H1 (cell line): ENCODE results near the gene USH2A. TPM values are rescaled to one million over a fixed set of nuclear protein-coding genes. Genes with fewer than 3 reads are reported as not detected.

Source experiments
- CTCF ChIA-PET: fragments of 300-600 bp; sonication (Branson Sonifier 250); formaldehyde crosslinking; loops from one replicate; lab custom pipeline; 2021; ENCODE audit not compliant: partially characterized antibody; lab: Charles Lee
- POLR2A ChIA-PET: fragments of 300-600 bp; sonication (Branson Sonifier 250); formaldehyde crosslinking; loops from one replicate; lab custom pipeline; 2021; ENCODE audit warnings: inconsistent platforms; ENCODE audit not compliant: partially characterized antibody; lab: Charles Lee
- DNase-seq, 2 experiments: peaks; one replicate each; pipeline versions ENCODE4 v3.0.0 to v3.0.0-alpha.2; 2010 to 2022; ENCODE audit warnings: low spot score in 2 of 2, low read depth in 1 of 2, mixed read lengths in 1 of 2
- FAIRE-seq: peaks from 2 replicates; lab custom pipeline; 2011; peaks lifted over from hg19 to GRCh38; lab: Jason Lieb, UNC
- H2AFZ ChIP-seq: 2 replicates; pipeline ENCODE4 v1.8.1; 2012; ENCODE audit warnings: low read length, inconsistent platforms
- H2AK5ac ChIP-seq: 2 replicates; pipeline ENCODE4 v1.6.1; 2013; ENCODE audit warnings: low read depth, low read length
- H2BK120ac ChIP-seq: replicated peaks from 2 replicates; pipeline ENCODE3; 2013; ENCODE audit warnings: low read depth, low read length, inconsistent platforms
- H2BK12ac ChIP-seq: 2 replicates; pipeline ENCODE4 v1.6.1; 2013; ENCODE audit warnings: low read depth, low read length
- H2BK15ac ChIP-seq: 2 replicates; pipeline ENCODE4 v1.6.1; 2013; ENCODE audit warnings: low read length
- H2BK20ac ChIP-seq: 2 replicates; pipeline ENCODE4 v1.6.1; 2013; ENCODE audit warnings: low read length
- H2BK5ac ChIP-seq: 2 replicates; pipeline ENCODE4 v1.6.1; 2013; ENCODE audit warnings: low read depth, low read length
- H3K14ac ChIP-seq: 2 replicates; pipeline ENCODE4 v1.6.1; 2013; ENCODE audit warnings: inconsistent platforms; ENCODE audit not compliant: insufficient read length
- H3K18ac ChIP-seq: 2 replicates; pipeline ENCODE4 v1.6.1; 2013; ENCODE audit warnings: low read length; ENCODE audit errors: extremely low read depth
- H3K23ac ChIP-seq: 2 replicates; pipeline ENCODE4 v1.6.1; 2013; ENCODE audit warnings: inconsistent platforms; ENCODE audit not compliant: insufficient read length
- H3K23me2 ChIP-seq: 2 replicates; pipeline ENCODE4 v1.6.1; 2013; ENCODE audit warnings: low read depth, low read length
- H3K27ac ChIP-seq: 2 replicates; pipeline ENCODE4 v1.6.1; 2011; ENCODE audit warnings: low read depth, low read length, inconsistent platforms
- H3K27me3 ChIP-seq, 4 experiments: replicated peaks in 1 of 4; 1 replicate in 1 of 4; 2 replicates in 3 of 4; pipeline versions ENCODE4 v1.6.1 to v1.8.1; 2011 to 2013; ENCODE audit warnings: low read length in 3 of 4, mild to moderate bottlenecking in 3 of 4, inconsistent platforms in 2 of 4, mixed read lengths in 2 of 4, moderate library complexity in 1 of 4; ENCODE audit not compliant: control insufficient read depth in 3 of 4, insufficient read depth in 3 of 4; ENCODE audit errors: extremely low read depth in 1 of 4
- H3K36me3 ChIP-seq, 4 experiments: 2 replicates each; pipeline versions ENCODE4 v1.6.1 to v1.8.1; 2011 to 2013; ENCODE audit warnings: mild to moderate bottlenecking in 4 of 4, low read length in 3 of 4, moderate library complexity in 2 of 4, control low read depth in 1 of 4, inconsistent platforms in 1 of 4; ENCODE audit not compliant: insufficient read depth in 4 of 4, control insufficient read depth in 2 of 4
- H3K4ac ChIP-seq: replicated peaks from 2 replicates; pipeline ENCODE3; 2013; ENCODE audit warnings: low read length, low read depth, mixed read lengths, inconsistent platforms; ENCODE audit not compliant: insufficient read length
- H3K4me1 ChIP-seq, 4 experiments: replicated peaks in 1 of 4; 1 replicate in 1 of 4; 2 replicates in 3 of 4; pipeline versions ENCODE4 v1.6.1 to v1.8.1; 2011 to 2013; ENCODE audit warnings: low read length in 3 of 4, inconsistent platforms in 2 of 4, mixed read lengths in 1 of 4; ENCODE audit not compliant: insufficient read depth in 4 of 4, control insufficient read depth in 3 of 4
- H3K4me2 ChIP-seq, 2 experiments: 2 replicates each; pipeline versions ENCODE4 v1.6.1 to v1.8.1; 2011 to 2013; ENCODE audit warnings: low read depth in 2 of 2, low read length in 2 of 2, control low read depth in 1 of 2, inconsistent platforms in 1 of 2, mild to moderate bottlenecking in 1 of 2; ENCODE audit not compliant: insufficient read depth in 1 of 2
- H3K4me3 ChIP-seq, 4 experiments: fragments of 200-600, 300-600 bp in 1 of 4; sonication (generic), shearing (Covaris generic), sonication (Bioruptor Twin) in 1 of 4; 2 replicates each; pipeline versions ENCODE4 v1.5.1 to v1.8.1; 2011 to 2016; ENCODE audit warnings: low read length in 4 of 4, low read depth in 3 of 4, control low read depth in 2 of 4, inconsistent platforms in 2 of 4, mild to moderate bottlenecking in 2 of 4, mixed read lengths in 1 of 4, moderate library complexity in 1 of 4; ENCODE audit not compliant: insufficient read depth in 2 of 4; ENCODE audit errors: extremely low read depth in 1 of 4
- H3K56ac ChIP-seq: replicated peaks from 2 replicates; pipeline ENCODE3; 2013; ENCODE audit warnings: low read depth, mild to moderate bottlenecking, mixed read lengths, low read length, inconsistent platforms; ENCODE audit not compliant: insufficient read length
- H3K79me1 ChIP-seq: 2 replicates; pipeline ENCODE4 v1.6.1; 2013; ENCODE audit warnings: low read depth, low read length, control low read depth
- H3K79me2 ChIP-seq, 2 experiments: 2 replicates each; pipeline versions ENCODE4 v1.6.1 to v1.8.1; 2012 to 2013; ENCODE audit warnings: low read length in 2 of 2, mild to moderate bottlenecking in 2 of 2, inconsistent platforms in 1 of 2; ENCODE audit not compliant: insufficient read depth in 2 of 2, control insufficient read depth in 1 of 2
- H3K9ac ChIP-seq, 4 experiments: replicated peaks in 1 of 4; 1 replicate in 1 of 4; 2 replicates in 3 of 4; pipeline versions ENCODE4 v1.6.1 to v1.8.1; 2011 to 2013; ENCODE audit warnings: low read depth in 3 of 4, low read length in 3 of 4, control low read depth in 2 of 4, mild to moderate bottlenecking in 2 of 4, moderate library complexity in 2 of 4, inconsistent platforms in 1 of 4; ENCODE audit errors: extremely low read depth in 1 of 4
- H3K9me3 ChIP-seq, 2 experiments: 2 replicates each; pipeline versions ENCODE4 v1.6.1 to v1.8.1; 2012 to 2013; ENCODE audit warnings: mild to moderate bottlenecking in 2 of 2, moderate library complexity in 2 of 2, control low read depth in 1 of 2, inconsistent platforms in 1 of 2, low read depth in 1 of 2, low read length in 1 of 2, mixed read lengths in 1 of 2; ENCODE audit not compliant: insufficient read depth in 2 of 2
- H4K20me1 ChIP-seq, 2 experiments: replicated peaks in 1 of 2; 2 replicates each; pipeline versions ENCODE3 to v1.8.1; 2011 to 2013; ENCODE audit warnings: inconsistent platforms in 2 of 2, low read length in 2 of 2, mild to moderate bottlenecking in 1 of 2; ENCODE audit not compliant: insufficient read depth in 2 of 2, control insufficient read depth in 1 of 2
- H4K5ac ChIP-seq: 2 replicates; pipeline ENCODE4 v1.6.1; 2013; ENCODE audit warnings: low read length, low read depth, mixed read lengths, inconsistent platforms; ENCODE audit not compliant: insufficient read length
- H4K8ac ChIP-seq: 2 replicates; pipeline ENCODE4 v1.8.0; 2013; ENCODE audit warnings: mild to moderate bottlenecking, moderate library complexity, low read length, inconsistent platforms; ENCODE audit not compliant: insufficient read depth; ENCODE audit errors: extremely low read depth
- H4K91ac ChIP-seq: replicated peaks from 2 replicates; pipeline ENCODE3; 2013; ENCODE audit warnings: low read length, mixed read lengths, inconsistent platforms; ENCODE audit not compliant: insufficient read length
- BCL11A ChIP-seq, 2 experiments: IDR thresholded peaks; one replicate each; pipeline ENCODE4 v1.6.1; 2011; ENCODE audit warnings: low read depth in 2 of 2, low read length in 2 of 2, mild to moderate bottlenecking in 2 of 2
- FOSL1 ChIP-seq: IDR thresholded peaks from 2 replicates; pipeline ENCODE4 v1.6.1; 2011; ENCODE audit warnings: mild to moderate bottlenecking, low read depth, low read length, moderate library complexity; ENCODE audit not compliant: insufficient read depth
- JUN ChIP-seq: IDR thresholded peaks from 2 replicates; pipeline ENCODE4 v1.6.1; 2011; ENCODE audit warnings: low read depth, mild to moderate bottlenecking, improper control_type of control experiment, low read length
- KDM4A ChIP-seq: IDR thresholded peaks from one replicate; pipeline ENCODE4 v1.7.1; 2012; ENCODE audit warnings: low read depth, mild to moderate bottlenecking, moderate library complexity, low read length, inconsistent platforms; ENCODE audit not compliant: severe bottlenecking
- KDM5A ChIP-seq: fragments of 200-600 bp; IDR thresholded peaks from 2 replicates; pipeline ENCODE4 v1.7.1; 2012; ENCODE audit warnings: mild to moderate bottlenecking, low read length, inconsistent platforms, mixed read lengths
- RNF2 ChIP-seq: fragments of 200-900, 300-1000 bp; sonication (generic); IDR thresholded peaks from 2 replicates; pipeline ENCODE4 v1.7.1; 2016; ENCODE audit warnings: borderline replicate concordance, low read depth, mild to moderate bottlenecking, antibody characterized with exemption, low read length; ENCODE audit not compliant: poor library complexity, severe bottlenecking; ENCODE audit errors: missing control alignments
- SIN3A ChIP-seq, 2 experiments: IDR thresholded peaks in 1 of 2; conservative IDR thresholded peaks in 1 of 2; 2 replicates each; pipeline ENCODE4 v1.6.1; 2011 to 2012; ENCODE audit warnings: low read length in 2 of 2, improper control_type of control experiment in 1 of 2, low read depth in 1 of 2, mild to moderate bottlenecking in 1 of 2
- SIRT6 ChIP-seq: IDR thresholded peaks from one replicate; pipeline ENCODE4 v1.7.1; 2012; ENCODE audit warnings: low read length, inconsistent platforms
- TAF1 ChIP-seq: IDR thresholded peaks from 2 replicates; pipeline ENCODE4 v1.6.1; 2011; ENCODE audit warnings: mild to moderate bottlenecking, low read depth, low read length
- polyA plus RNA-seq, 7 experiments: library from polyadenylated mRNA; depleted of rRNA in 3 of 7; stranded (reverse) in 5 of 7; unstranded in 2 of 7; fragments of >200 nt in 5 of 7; fragments of 200-250 nt in 2 of 7; gene quantifications; 1 replicate in 5 of 7; 2 replicates in 1 of 7; 4 replicates in 1 of 7; pipeline versions ENCODE4 v1.2.1 to v1.2.3, GENCODE V29; 2011 to 2013; ENCODE audit warnings: missing spikeins in 2 of 7, mixed read lengths in 2 of 7
- total RNA-seq: library from RNA; stranded (reverse); fragmentation: NEBNext Ultra II Directional; extraction: Animal tissue kit (Norgen Biotek cat#: 25700); gene quantifications from 2 replicates; pipeline ENCODE4 v1.2.1, GENCODE V29; 2021
- TF ChIP-seq, protein P1 (sequence below): IDR thresholded peaks from 2 replicates; pipeline ENCODE4 v1.6.1; 2012; ENCODE audit warnings: inconsistent platforms
- TF ChIP-seq, protein P2 (sequence below), 3 experiments: IDR thresholded peaks; 1 replicate in 2 of 3; 2 replicates in 1 of 3; pipeline versions ENCODE4 v1.5.1 to v1.6.1; 2011; ENCODE audit warnings: low read length in 3 of 3, mild to moderate bottlenecking in 3 of 3, inconsistent platforms in 2 of 3, low read depth in 1 of 3, moderate library complexity in 1 of 3; ENCODE audit not compliant: insufficient read depth in 1 of 3; ENCODE audit errors: control extremely low read depth in 1 of 3

The USH2A gene
- total and polyA plus RNA-seq, 2 of the 8 experiments (the other 6 are each of a cell fraction or from before 2014, with no cell fraction given) = 0.02 to 0.17 TPM

DNA sequence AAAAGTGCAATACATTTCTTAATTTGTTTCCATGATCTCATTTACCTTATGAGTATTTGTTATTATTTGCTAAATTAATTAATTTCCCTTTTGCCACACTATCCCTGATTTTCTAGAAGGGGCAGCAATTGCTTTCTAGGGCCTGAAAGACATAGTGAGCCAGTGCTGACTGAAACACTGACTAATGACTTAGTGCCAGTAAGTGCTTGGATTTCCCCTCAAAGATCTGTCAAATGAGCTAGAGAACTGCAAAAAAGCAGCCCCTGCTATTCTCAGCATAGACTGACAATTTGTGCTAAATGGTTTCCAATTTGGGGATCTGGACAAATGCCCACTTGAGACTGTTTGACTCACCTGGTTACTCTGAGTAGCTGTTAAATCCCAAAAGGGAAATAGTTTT lies 35.6 kb upstream of the USH2A start:
- Histone ChIP-seq H3K4ac (no peak overlapping the region), H4K20me1 (no peaks in the 10 kb centered on the region), H3K79me2 (no peaks in the 10 kb centered on the region), H3K4me3 (no peak overlapping the region), H2BK120ac (no peak overlapping the region), H3K27ac (no peak overlapping the region), H3K18ac (no peak overlapping the region), H3K79me1 (no peaks in the 10 kb centered on the region), H3K4me2 (no peak overlapping the region), H3K36me3 (no peaks in the 10 kb centered on the region), H2AK5ac (no peak overlapping the region), H3K56ac (no peak overlapping the region), H2BK20ac (no peak overlapping the region), H3K27me3 (no peaks in the 10 kb centered on the region), H3K23ac (no peak overlapping the region), H2BK12ac (no peak overlapping the region), H4K8ac (no peak overlapping the region), H3K9ac (no peak overlapping the region), H4K5ac (no peak overlapping the region), H2BK5ac (no peak overlapping the region), H3K4me1 (peaks cover 0 to 4% (median 0%) of the 10 kb centered on the region in 4 experiments; a peak in 1 of 7 replicates), H4K91ac (no peak overlapping the region), H3K9me3 (no peaks in the 10 kb centered on the region), H2AFZ (no peak overlapping the region), H3K23me2 (no peaks in the 10 kb centered on the region), H3K14ac (no peak overlapping the region), H2BK15ac (no peak overlapping the region)
- FAIRE-seq = no peak
- ChIA-PET CTCF (interaction anchor here (0.6 kb wide), 1 partner anchor 118 kb away, joined by 5 read pairs; no protein-coding TSS in a partner anchor), POLR2A (no interaction called here)
- no peak for DNase-seq
- TF ChIP-seq SIN3A (conservative IDR thresholded peaks at IDR 0.05 in 1 of 2, IDR thresholded peaks at IDR 0.05 in 1 of 2; ENCODE audit: low read depth in 1 of 2, low read length in 2 of 2) (no peak), FOSL1 (no peak), KDM5A (no peak), TAF1 (no peak), BCL11A (IDR thresholded peaks at IDR 0.05; ENCODE audit: low read depth in 2 of 2, low read length in 2 of 2) (no peak), SIRT6 (no peak), RNF2 (no peak), JUN (no peak), KDM4A (no peak)
- TF ChIP-seq, protein P1, sequence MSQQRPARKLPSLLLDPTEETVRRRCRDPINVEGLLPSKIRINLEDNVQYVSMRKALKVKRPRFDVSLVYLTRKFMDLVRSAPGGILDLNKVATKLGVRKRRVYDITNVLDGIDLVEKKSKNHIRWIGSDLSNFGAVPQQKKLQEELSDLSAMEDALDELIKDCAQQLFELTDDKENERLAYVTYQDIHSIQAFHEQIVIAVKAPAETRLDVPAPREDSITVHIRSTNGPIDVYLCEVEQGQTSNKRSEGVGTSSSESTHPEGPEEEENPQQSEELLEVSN = no peak
- TF ChIP-seq, protein P2, sequence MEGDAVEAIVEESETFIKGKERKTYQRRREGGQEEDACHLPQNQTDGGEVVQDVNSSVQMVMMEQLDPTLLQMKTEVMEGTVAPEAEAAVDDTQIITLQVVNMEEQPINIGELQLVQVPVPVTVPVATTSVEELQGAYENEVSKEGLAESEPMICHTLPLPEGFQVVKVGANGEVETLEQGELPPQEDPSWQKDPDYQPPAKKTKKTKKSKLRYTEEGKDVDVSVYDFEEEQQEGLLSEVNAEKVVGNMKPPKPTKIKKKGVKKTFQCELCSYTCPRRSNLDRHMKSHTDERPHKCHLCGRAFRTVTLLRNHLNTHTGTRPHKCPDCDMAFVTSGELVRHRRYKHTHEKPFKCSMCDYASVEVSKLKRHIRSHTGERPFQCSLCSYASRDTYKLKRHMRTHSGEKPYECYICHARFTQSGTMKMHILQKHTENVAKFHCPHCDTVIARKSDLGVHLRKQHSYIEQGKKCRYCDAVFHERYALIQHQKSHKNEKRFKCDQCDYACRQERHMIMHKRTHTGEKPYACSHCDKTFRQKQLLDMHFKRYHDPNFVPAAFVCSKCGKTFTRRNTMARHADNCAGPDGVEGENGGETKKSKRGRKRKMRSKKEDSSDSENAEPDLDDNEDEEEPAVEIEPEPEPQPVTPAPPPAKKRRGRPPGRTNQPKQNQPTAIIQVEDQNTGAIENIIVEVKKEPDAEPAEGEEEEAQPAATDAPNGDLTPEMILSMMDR (IDR thresholded peaks at IDR 0.05; ENCODE audit: control extremely low read depth in 1 of 3, insufficient read depth in 1 of 3, low read depth in 1 of 3, low read length in 3 of 3) = no peak
